Germinal center (tissue), 1 donor: ENCODE measurements around the gene SLC25A11.
A peak's percentile ranks its signal among the peaks of the same experiment; 100 is the strongest.

ENCODE experiments used
- DNase-seq: peaks from one replicate; pipeline ENCODE4 v3.0.0; 2012; ENCODE audit warnings: mixed read lengths, low spot score

Gene SLC25A11

GRCh38 chr17:4939796-4940554, at the start of gene SLC25A11, which contains the start of gene RNF167:
SLC25A11 (minus strand) TSS chr17:4940046; CDS start chr17:4939910, 136 bp downstream.
RNF167 (plus strand) TSS chr17:4940268; CDS start chr17:4940910, 642 bp downstream.
- peak; percentile 98 for DNase-seq

GRCh38 chr17:4987767-4988567, 48.1 kb upstream of the SLC25A11 start:
- peak; percentile 38 for DNase-seq

- DNase-seq: peak; percentile 83
Observed at GRCh38 chr17:4986951-4987766, 47.3 kb upstream of the SLC25A11 start, which contains the start of gene CAMTA2. CAMTA2 (minus strand) TSS chr17:4987675; CDS start chr17:4986222, 1,453 bp downstream.

GRCh38 chr17:4986403-4986802, 46.6 kb upstream of the SLC25A11 start:
- no peak for DNase-seq

DNA sequence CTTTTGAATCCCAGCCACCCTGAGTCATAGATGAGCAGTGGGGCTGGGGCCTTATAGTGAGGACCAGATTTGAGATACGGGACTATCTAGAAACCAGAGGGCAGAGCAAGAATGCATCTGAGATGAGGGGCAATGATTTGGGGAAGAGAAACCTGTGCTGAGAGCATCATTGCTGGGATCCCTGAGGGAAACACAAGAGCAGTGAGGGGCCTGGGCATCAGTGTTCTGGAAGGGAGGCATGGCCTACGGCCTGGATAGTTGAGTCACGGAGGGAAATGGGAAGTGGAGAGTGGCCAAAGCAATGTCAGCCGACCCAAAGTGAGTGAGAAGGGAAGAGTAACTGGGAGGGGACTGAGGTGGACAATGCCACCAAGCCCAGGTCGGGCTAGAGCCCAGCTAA, 42.5 kb upstream of the SLC25A11 start:
- DNase-seq: no peak

- peak; percentile 70 for DNase-seq
Observed at GRCh38 chr17:4980644-4981216, 40.9 kb upstream of the SLC25A11 start.

GRCh38 chr17:4978726-4979125, 38.9 kb upstream of the SLC25A11 start:
- DNase-seq: no peak

DNA sequence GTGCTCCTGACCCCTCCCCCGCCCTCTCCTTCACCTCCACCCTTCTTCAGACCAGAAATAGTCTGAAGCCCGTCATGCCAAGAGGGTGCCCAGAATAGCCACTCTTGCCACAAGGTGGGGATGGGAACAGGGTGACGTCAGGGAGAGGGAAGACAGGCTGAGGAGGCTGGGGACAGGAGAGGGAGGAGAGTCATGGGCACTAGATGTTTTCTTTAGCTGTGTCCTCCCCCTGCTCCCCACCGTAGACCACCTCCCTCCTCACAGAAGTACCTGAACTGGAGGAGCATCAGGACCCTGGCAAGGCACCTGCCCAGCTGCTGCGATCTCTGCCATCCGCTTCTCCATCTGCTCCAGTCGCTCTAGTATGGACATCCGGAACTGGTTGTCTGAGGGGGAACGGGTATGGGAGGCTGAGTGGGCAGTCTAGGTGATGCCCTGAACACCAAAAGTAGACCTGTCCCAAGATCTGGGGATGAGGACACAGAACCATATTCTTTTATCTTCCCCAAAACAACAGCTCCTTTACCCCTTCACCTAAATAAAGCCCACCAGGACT, 34.3 kb upstream of the SLC25A11 start:
- no peak for DNase-seq

- no peak for DNase-seq
Observed at GRCh38 chr17:4973256-4974114, 33.6 kb upstream of the SLC25A11 start.

DNA sequence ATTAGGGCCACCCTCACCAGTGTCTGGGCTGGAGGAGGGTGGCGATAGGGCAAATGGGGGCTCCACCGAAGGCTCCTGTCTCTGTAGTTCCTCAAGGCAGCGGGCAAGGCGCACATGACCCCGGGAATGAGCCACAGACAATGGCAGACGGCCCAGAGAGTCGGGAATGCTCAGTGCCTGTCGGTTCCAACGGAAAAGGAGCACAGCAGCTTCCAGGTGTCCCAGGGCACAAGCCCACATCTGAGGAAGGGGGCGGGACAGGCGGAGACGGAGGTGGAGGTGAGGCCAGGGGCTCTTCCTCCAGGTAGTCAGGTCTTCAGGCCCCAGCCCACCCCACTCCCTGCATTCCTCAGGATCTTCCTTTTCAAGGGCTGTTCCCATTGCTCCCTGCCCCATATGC, 32.9 kb upstream of the SLC25A11 start:
- DNase-seq: no peak

- no peak for DNase-seq
Observed at GRCh38 chr17:4972322-4972721, 32.5 kb upstream of the SLC25A11 start.

DNA sequence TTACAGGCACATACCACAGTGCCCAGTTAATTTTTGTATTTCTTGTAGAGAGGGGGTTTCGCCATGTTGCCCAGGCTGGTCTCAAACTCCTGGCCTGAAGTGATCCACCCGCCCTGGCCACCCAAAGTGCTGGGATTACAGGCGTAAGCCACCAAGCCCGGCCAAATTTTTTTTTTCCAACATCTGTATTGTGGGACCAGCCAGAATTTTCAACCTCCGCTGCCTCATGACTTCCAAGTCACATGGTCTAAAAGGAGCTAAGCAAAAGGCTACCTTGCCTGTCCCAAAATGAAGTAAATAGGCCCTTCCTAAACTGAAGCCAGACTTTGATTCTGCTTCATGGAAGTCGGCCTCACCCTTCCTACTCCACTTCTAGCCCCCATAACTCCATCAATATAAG, 32.0 kb upstream of the SLC25A11 start:
- no peak for DNase-seq

DNA sequence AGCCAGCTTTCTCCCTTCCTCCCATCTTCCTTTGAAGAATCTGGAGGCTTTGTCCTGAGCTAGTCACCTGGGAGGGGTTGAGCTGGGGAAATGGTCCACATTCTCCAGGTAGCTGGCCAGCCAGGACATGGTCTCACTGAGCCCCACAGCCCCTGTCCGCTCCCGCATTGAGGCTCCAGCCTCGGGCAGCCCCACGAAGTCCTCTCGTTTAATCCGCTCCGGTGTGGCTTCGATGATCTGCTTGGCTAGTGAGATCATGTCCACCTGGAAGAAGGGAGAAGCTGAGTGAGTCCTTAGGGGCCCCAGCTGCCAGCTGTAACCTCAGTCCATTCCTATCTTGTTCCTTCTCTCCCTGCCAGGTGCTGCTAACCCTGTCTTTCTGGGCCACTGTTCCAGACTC, 30.4 kb upstream of the SLC25A11 start:
- DNase-seq: no peak

GRCh38 chr17:4969551-4970173, 29.8 kb upstream of the SLC25A11 start:
- DNase-seq: no peak

DNA sequence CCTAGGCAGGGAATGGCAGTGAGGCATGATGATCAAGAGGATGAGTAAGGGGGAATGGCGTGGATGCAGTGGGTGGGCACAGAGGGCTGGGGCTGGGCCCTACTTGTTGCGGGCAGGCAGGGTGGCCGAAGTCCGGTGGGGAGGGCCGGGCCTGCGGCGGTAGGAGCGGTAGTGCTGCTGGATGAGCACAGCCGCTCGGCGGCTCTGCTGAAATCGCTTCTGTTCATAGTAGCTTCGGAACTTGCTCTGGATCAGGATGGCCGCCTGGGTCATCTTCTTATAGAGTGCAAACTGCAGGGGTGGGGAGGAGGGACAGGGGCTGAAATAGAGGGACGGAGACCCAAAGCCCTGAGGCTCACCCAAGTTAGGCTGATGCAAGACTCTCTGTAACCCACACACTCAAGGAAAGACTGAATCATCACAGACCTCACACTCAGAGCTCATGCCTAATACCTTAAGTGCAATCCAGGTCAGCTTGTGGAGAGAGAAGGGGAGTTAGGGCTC, 29.3 kb upstream of the SLC25A11 start:
- no peak for DNase-seq

GRCh38 chr17:4968486-4969046, 28.7 kb upstream of the SLC25A11 start:
- DNase-seq: no peak

DNA sequence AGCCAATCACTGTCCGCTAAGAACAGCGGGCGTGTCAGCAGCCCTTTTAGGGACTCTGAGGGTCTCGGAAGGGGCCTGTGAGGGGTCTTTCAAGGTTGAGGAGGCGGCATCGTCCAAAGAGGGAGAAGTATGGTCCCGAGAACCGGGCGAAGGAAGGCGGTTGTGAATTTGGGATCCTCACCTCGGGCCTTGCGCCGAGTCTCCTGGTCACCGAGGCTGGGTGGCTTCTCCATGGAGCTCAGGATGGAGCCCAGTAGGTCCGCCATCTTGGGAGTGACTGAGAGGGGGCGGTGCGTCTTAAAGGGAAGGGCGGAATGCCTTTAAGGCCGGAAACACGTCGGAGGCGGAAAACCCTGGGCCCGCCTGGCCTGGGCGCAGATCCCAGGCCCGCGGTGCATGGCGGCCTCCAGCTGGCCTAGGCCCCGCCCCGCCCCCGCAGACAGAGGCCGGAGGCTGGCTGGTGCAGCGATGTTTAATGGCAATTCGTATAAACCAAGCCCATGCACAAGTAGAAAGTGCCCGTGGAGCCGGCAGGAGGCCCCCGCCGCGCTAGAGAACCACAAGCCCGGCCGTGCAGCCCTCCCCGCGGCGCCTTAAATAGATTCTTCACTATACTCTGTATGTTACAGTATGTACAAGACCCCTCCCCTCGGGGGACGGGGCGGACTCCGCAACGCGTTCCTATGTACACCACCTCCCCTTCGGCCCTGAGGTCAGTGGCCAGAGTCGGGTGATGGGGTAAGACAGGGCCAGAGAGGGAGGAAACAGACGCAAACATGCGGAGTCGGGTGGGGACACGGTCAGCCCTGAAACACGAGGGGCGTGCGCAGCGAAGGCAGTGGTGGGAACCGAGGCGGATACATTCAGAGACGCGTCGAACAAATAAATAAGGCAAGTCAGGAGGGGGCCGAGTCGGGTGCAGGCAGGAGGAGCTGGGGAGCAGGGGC, 28.0 kb upstream of the SLC25A11 start, which contains the start of gene SPAG7:
Gene SPAG7 (minus strand): TSS at position 279 of the 947 bp plus-strand sequence. CDS start 13 bp downstream, at position 266.
- DNase-seq: peak; percentile 97
